ENCODE results near the gene ANKEF1.

The ANKEF1 gene

DNA sequence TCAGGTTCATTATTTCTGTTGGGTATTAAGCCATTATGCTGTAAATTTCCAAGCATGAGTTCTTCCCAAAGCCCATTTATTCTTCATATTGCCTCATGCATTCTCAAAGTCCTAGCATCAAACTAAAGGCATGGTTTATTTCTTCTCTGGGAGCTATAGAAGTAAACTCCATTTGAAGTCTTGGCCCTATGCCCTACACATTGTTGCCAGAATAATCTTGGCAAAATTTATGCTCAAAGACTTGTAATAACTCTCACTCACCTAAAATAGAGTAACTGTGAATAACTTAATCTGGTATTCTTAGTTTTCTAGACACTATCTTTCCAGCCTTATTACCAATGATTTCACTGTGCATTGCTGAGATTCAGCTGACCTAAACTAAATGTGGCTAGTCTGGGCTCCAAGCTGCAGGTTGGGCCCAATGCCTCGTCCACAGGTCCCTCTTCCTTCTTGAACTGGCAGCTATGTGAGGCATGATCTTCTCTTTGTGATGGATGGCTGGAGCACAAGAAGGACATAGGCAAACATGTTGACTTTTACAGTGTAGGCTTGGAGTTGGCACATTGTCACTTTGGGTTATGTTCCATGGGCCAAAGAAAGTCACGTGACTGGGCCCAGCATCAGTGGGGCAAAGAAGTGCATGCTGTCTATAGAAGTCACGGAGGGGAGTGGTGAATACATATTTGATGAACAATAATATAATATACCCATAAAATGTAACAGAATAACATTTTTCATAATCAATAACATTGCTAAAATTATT lies 39.1 kb upstream of the ANKEF1 start:
- TF ChIP-seq, protein P1, sequence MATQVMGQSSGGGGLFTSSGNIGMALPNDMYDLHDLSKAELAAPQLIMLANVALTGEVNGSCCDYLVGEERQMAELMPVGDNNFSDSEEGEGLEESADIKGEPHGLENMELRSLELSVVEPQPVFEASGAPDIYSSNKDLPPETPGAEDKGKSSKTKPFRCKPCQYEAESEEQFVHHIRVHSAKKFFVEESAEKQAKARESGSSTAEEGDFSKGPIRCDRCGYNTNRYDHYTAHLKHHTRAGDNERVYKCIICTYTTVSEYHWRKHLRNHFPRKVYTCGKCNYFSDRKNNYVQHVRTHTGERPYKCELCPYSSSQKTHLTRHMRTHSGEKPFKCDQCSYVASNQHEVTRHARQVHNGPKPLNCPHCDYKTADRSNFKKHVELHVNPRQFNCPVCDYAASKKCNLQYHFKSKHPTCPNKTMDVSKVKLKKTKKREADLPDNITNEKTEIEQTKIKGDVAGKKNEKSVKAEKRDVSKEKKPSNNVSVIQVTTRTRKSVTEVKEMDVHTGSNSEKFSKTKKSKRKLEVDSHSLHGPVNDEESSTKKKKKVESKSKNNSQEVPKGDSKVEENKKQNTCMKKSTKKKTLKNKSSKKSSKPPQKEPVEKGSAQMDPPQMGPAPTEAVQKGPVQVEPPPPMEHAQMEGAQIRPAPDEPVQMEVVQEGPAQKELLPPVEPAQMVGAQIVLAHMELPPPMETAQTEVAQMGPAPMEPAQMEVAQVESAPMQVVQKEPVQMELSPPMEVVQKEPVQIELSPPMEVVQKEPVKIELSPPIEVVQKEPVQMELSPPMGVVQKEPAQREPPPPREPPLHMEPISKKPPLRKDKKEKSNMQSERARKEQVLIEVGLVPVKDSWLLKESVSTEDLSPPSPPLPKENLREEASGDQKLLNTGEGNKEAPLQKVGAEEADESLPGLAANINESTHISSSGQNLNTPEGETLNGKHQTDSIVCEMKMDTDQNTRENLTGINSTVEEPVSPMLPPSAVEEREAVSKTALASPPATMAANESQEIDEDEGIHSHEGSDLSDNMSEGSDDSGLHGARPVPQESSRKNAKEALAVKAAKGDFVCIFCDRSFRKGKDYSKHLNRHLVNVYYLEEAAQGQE (IDR thresholded peaks at IDR 0.05; ENCODE audit: insufficient read depth in 1 of 2, low read depth in 2 of 2, low read length in 2 of 2), result no peak

DNA sequence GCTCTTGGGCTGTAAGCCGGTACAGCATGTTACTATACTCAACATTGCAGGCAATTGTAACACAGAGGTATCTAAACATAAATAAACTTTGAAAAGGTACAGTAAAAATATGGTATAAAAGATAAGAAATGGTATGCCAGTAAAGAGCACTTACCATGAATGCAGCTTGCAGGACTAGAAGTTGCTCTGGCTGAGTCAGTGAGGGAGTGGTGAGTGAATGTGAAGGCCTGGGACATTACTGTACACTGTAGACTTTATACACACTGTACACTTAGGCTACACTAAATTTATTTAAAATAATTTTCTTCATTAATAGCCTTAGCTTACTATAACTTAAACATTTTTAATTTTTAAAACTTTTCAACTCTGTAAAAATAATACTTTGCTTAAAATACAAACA lies 37.8 kb upstream of the ANKEF1 start:
- no peak for TF ChIP-seq TAF1 (IDR thresholded peaks at IDR 0.05; ENCODE audit: borderline replicate concordance, insufficient read depth, low read length)
- TF ChIP-seq POLR2AphosphoS5 (IDR thresholded peaks at IDR 0.05; ENCODE audit: low read depth, low read length), result no peak
- no peak for TF ChIP-seq FOXP2 (optimal IDR thresholded peaks at IDR 0.05; ENCODE audit: borderline replicate concordance, extremely low read depth, extremely low read length, insufficient read depth)
- no peak for TF ChIP-seq SIN3A (IDR thresholded peaks at IDR 0.05; ENCODE audit: borderline replicate concordance, insufficient read depth, low read length)
- TF ChIP-seq, protein P1 (IDR thresholded peaks at IDR 0.05; ENCODE audit: insufficient read depth in 1 of 2, low read depth in 2 of 2, low read length in 2 of 2), result no peak

DNA sequence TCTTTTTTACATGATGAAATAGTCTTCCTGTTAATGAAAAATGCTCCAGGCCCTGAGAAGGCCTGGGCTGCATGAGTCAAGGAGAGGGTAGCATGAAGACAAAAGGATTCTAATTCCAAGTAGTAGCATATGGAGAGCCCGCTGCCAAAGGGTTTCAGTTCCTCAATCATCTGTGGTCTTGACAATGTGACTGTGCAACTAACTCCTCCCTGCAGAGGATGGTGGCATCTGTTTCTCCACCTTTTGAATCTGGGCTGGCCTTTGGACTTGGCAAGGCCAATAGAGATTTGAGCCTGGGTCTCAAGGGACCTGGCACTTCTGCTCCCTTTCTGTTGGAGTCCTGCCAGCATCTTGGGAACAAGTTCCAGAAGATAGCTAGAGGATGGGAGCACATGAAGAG lies 35.1 kb upstream of the ANKEF1 start:
- TF ChIP-seq SIN3A (IDR thresholded peaks at IDR 0.05; ENCODE audit: borderline replicate concordance, insufficient read depth, low read length) (no peak), POLR2AphosphoS5 (IDR thresholded peaks at IDR 0.05; ENCODE audit: low read depth, low read length) (no peak), TAF1 (IDR thresholded peaks at IDR 0.05; ENCODE audit: borderline replicate concordance, insufficient read depth, low read length) (no peak), FOXP2 (optimal IDR thresholded peaks at IDR 0.05; ENCODE audit: borderline replicate concordance, extremely low read depth, extremely low read length, insufficient read depth) (no peak)
- TF ChIP-seq, protein P1 (IDR thresholded peaks at IDR 0.05; ENCODE audit: insufficient read depth in 1 of 2, low read depth in 2 of 2, low read length in 2 of 2), result no peak

DNA sequence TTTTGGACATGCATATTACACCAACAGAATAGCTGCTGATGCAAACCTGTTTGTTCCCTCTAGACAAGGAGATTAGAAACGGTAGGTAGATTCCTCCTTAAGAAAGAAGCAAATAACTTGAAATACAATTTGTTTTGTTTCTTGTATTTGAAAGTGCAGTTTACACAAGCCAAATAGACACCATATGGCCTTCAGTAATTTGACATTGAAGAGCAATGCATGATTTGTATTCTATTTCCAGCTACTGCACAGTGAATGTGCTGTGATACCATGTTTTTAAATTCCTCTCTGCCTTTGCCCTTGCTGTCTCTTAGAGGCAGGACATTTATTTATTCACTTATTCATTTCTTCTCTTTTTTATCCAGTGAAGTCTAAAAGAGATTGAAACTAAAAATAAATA lies 31.9 kb upstream of the ANKEF1 start:
- no peak for TF ChIP-seq FOXP2 (optimal IDR thresholded peaks at IDR 0.05; ENCODE audit: borderline replicate concordance, extremely low read depth, extremely low read length, insufficient read depth)
- TF ChIP-seq, protein P1 (IDR thresholded peaks at IDR 0.05; ENCODE audit: insufficient read depth in 1 of 2, low read depth in 2 of 2, low read length in 2 of 2), result no peak
- no peak for TF ChIP-seq SIN3A (IDR thresholded peaks at IDR 0.05; ENCODE audit: borderline replicate concordance, insufficient read depth, low read length)
- no peak for TF ChIP-seq POLR2AphosphoS5 (IDR thresholded peaks at IDR 0.05; ENCODE audit: low read depth, low read length)
- TF ChIP-seq TAF1 (IDR thresholded peaks at IDR 0.05; ENCODE audit: borderline replicate concordance, insufficient read depth, low read length), result no peak

DNA sequence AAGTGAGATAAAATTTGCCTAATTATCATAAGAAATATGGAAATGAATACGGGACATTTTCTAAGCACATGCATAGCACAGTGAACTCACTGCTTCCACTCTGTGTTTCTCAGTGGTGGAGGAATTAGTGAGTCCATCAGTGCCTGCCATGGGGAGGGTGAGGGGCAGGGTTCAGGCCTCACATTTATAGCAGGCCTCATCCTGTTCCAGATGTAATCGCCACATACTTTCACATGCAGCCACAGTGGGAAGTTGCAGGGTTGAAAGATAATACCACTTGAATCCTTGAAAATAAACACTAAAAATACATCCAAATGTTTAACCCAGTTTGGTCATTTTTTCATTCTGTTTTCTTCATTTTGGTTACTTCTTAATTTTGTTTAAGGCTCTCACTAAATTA lies 29.9 kb upstream of the ANKEF1 start:
- TF ChIP-seq POLR2AphosphoS5 (IDR thresholded peaks at IDR 0.05; ENCODE audit: low read depth, low read length) (no peak), SIN3A (IDR thresholded peaks at IDR 0.05; ENCODE audit: borderline replicate concordance, insufficient read depth, low read length) (no peak), FOXP2 (optimal IDR thresholded peaks at IDR 0.05; ENCODE audit: borderline replicate concordance, extremely low read depth, extremely low read length, insufficient read depth) (no peak), TAF1 (IDR thresholded peaks at IDR 0.05; ENCODE audit: borderline replicate concordance, insufficient read depth, low read length) (no peak)
- TF ChIP-seq, protein P1 (IDR thresholded peaks at IDR 0.05; ENCODE audit: insufficient read depth in 1 of 2, low read depth in 2 of 2, low read length in 2 of 2), result no peak

Measured in PFSK-1 (cell line).